ENCODE data around the gene COX19. TPM values are rescaled to one million over a fixed set of nuclear protein-coding genes. Genes with fewer than 3 reads are reported as not detected.

The COX19 gene
- total RNA-seq, 4 donors from 2014 or later = 8.6 to 30.2 (median 16.9) TPM

DNA sequence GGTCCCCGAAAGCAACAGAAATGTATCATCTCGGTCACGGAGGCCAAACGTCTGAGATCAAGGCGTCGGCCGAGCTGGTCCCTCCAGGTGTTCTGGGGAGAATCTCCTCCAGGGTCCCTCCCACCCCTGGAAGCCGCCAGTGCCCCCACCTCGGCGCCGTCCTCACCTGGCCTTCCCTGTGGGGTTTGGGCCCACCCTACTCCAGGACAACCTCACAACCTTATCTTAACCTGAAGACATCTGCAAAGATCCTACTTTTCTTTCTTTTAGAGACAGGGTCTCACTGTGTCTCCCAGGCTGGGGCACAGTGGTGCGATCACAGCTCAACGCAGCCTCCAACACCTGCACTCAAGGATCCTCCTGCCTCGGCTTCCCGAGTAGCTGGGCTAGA lies 54.3 kb downstream of the COX19 start:
- H3K4me1 ChIP-seq = peaks cover 39 to 67% (median 65%) of the 10 kb centered on the region in 4 donors
- in situ Hi-C loops (cut with MboI; ENCODE audit: low pct_ligation_motif_present in 1 of 4, low pct_unique_long_range_greater_than_20kb in 1 of 4, low sequenced_read_pairs in 3 of 4) (no loop called here), intact Hi-C loops (cut with DNase I; ENCODE audit: low total_unique reads) (no loop called here)
- H3K27ac ChIP-seq = peak overlapping the region; percentile 86 to 96 (median 90)
- no peaks in the 10 kb centered on the region for H3K9me3 ChIP-seq
- TF ChIP-seq POLR2AphosphoS5 (IDR thresholded peaks at IDR 0.05) (no peak), POLR2A (IDR thresholded peaks at IDR 0.05) (no peak), EP300 (IDR thresholded peaks at IDR 0.05; ENCODE audit: low read depth) (no peak)
- TF ChIP-seq, protein P1, sequence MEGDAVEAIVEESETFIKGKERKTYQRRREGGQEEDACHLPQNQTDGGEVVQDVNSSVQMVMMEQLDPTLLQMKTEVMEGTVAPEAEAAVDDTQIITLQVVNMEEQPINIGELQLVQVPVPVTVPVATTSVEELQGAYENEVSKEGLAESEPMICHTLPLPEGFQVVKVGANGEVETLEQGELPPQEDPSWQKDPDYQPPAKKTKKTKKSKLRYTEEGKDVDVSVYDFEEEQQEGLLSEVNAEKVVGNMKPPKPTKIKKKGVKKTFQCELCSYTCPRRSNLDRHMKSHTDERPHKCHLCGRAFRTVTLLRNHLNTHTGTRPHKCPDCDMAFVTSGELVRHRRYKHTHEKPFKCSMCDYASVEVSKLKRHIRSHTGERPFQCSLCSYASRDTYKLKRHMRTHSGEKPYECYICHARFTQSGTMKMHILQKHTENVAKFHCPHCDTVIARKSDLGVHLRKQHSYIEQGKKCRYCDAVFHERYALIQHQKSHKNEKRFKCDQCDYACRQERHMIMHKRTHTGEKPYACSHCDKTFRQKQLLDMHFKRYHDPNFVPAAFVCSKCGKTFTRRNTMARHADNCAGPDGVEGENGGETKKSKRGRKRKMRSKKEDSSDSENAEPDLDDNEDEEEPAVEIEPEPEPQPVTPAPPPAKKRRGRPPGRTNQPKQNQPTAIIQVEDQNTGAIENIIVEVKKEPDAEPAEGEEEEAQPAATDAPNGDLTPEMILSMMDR (IDR thresholded peaks at IDR 0.05) = no peak
- no peaks in the 10 kb centered on the region for H3K27me3 ChIP-seq
- H3K36me3 ChIP-seq = no peaks in the 10 kb centered on the region
- WGBS, 2 donors (ENCODE audit: low coverage in 1 of 2) = 62% methylated on average over 15 of the region's 15 CpGs; no CpG with 5 or more reads in 1 of the 2 donors
- H3K4me3 ChIP-seq = no peak overlapping the region
- DNase-seq = no peak

DNA sequence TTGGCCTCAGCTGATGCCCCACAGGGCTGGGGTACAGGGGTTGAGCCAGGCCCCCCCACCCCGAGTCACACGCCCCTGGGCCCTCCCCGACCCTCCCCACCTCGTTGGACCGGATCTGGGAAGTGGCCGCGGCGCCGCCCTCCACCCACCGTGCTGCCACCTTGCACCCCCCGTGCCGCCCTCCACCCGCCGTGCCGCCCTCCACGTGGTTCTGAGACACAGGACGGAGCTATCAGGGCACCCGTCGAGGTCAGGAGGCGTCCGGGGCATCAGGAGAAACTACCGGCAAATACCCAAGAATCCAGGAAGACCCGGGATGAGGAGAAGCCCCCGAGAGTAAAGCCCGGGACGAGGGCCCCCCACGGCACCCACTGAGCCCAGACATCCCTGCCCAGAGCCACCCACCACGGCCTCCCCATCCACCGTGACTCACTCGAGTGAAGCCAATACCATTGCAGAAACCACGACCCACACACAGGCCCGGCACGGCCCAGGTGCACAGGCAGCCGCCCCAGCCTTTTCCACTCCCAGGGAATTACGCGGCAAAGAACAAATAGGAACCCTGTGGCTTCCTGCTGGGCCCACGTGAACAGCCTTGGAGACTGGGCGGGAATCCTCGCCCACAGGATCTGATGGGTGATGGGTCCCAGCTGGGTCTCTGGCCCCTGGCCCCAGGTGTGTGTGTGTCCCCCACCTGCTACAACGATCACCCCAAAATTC lies 54.8 kb downstream of the COX19 start:
- H3K9me3 ChIP-seq = no peaks in the 10 kb centered on the region
- WGBS, 2 donors (ENCODE audit: low coverage in 1 of 2) = 52% methylated on average over 34 of the region's 40 CpGs; no CpG with 5 or more reads in 1 of the 2 donors
- peak; percentile 31 to 65 (median 39) for TF ChIP-seq POLR2AphosphoS5 (IDR thresholded peaks at IDR 0.05)
- TF ChIP-seq POLR2A (IDR thresholded peaks at IDR 0.05) = no peak
- no peak for TF ChIP-seq EP300 (IDR thresholded peaks at IDR 0.05; ENCODE audit: low read depth)
- TF ChIP-seq, protein P1 (IDR thresholded peaks at IDR 0.05) = no peak
- in situ Hi-C loops (cut with MboI; ENCODE audit: low pct_ligation_motif_present in 1 of 4, low pct_unique_long_range_greater_than_20kb in 1 of 4, low sequenced_read_pairs in 3 of 4) (no loop called here), intact Hi-C loops (cut with DNase I; ENCODE audit: low total_unique reads) (no loop called here)
- H3K36me3 ChIP-seq = no peaks in the 10 kb centered on the region
- peak overlapping the region; percentile 86 to 96 (median 90) for H3K27ac ChIP-seq
- no peaks in the 10 kb centered on the region for H3K27me3 ChIP-seq
- H3K4me3 ChIP-seq = peak overlapping the region in 2 of 4 donors; percentile 22
- DNase-seq = peak; percentile 72
- peaks cover 35 to 67% (median 65%) of the 10 kb centered on the region in 4 donors for H3K4me1 ChIP-seq

DNA sequence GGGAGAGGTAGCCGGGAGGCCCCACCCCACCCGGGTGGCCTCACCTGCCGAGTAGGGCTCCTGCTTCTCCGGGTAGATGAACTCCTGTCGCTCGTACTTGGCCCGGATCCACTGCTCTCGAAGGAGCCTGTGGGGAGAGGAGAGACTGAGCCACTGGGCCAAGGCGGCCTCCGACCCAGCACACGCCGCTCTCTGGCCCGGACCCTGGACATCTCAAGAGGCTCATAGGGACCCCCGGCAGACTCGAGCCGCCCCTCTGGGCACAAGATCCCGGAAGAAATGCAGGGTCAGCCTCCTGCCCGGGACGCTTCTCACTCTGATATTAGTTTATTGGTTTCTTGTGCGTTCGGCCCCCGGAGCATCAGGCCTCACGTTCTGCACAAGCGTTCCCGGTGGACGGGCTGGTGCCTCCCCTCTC lies 55.4 kb downstream of the COX19 start:
- intact Hi-C loops (cut with DNase I; ENCODE audit: low total_unique reads) = no loop called here
- no peaks in the 10 kb centered on the region for H3K9me3 ChIP-seq
- H3K4me3 ChIP-seq = peak overlapping the region in 2 of 4 donors; percentile 22
- H3K27ac ChIP-seq = peak overlapping the region; percentile 86 to 96 (median 90)
- in situ Hi-C loops (cut with MboI; ENCODE audit: low pct_ligation_motif_present in 1 of 4, low pct_unique_long_range_greater_than_20kb in 1 of 4, low sequenced_read_pairs in 3 of 4) = no loop called here
- H3K4me1 ChIP-seq = peaks cover 30 to 67% (median 64%) of the 10 kb centered on the region in 4 donors
- H3K36me3 ChIP-seq = no peaks in the 10 kb centered on the region
- TF ChIP-seq EP300 (IDR thresholded peaks at IDR 0.05; ENCODE audit: low read depth) = no peak
- WGBS, 2 donors (ENCODE audit: low coverage in 1 of 2) = 60 to 76% methylated on average over 5 to 26 of the region's 26 CpGs
- peak; percentile 71 for DNase-seq
- no peaks in the 10 kb centered on the region for H3K27me3 ChIP-seq

DNA sequence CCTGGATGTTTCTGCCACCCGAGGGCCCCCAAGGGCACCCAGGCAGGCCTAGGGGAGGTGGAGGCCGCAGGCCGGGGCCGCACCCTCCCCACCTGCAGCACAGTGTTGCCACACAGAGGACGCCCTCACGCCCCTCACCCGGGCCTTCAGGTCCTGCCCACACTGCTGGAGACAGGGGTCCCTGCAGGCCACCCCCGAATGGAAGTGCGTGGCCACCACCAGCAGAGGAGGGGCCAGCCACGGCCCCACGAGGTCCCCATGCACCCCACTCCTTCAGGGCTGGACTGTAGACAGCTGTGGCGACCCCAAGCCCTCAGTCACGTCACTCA lies 56.3 kb downstream of the COX19 start:
- Histone ChIP-seq H3K4me1 (peaks cover 30 to 68% (median 65%) of the 10 kb centered on the region in 4 donors), H3K27me3 (no peaks in the 10 kb centered on the region), H3K4me3 (no peak overlapping the region), H3K9me3 (no peaks in the 10 kb centered on the region), H3K27ac (peak overlapping the region in 1 of 4 donors; percentile 29), H3K36me3 (no peaks in the 10 kb centered on the region)
- intact Hi-C loops (cut with DNase I; ENCODE audit: low total_unique reads) = no loop called here
- in situ Hi-C loops (cut with MboI; ENCODE audit: low pct_ligation_motif_present in 1 of 4, low pct_unique_long_range_greater_than_20kb in 1 of 4, low sequenced_read_pairs in 3 of 4) = no loop called here
- TF ChIP-seq, protein P1 (IDR thresholded peaks at IDR 0.05) = no peak
- TF ChIP-seq POLR2A (IDR thresholded peaks at IDR 0.05) (no peak), EP300 (IDR thresholded peaks at IDR 0.05; ENCODE audit: low read depth) (no peak), POLR2AphosphoS5 (IDR thresholded peaks at IDR 0.05) (no peak)
- WGBS, 2 donors (ENCODE audit: low coverage in 1 of 2) = 69% methylated on average over 4 of the region's 13 CpGs; no CpG with 5 or more reads in 1 of the 2 donors
- DNase-seq = peak; percentile 8
